B cell (primary cell): ENCODE measurements around the gene DIS3.

ENCODE experiments used
- CTCF ChIP-seq: fragments of 200-600 bp; IDR thresholded peaks from one replicate; pipeline ENCODE4 v1.8.0; 2022; ENCODE audit warnings: antibody characterized with exemption, mild to moderate bottlenecking
- EZH2 ChIP-seq: IDR thresholded peaks from 2 replicates; pipeline ENCODE4 v1.6.1; 2012; ENCODE audit warnings: borderline replicate concordance, low read depth, mild to moderate bottlenecking, moderate library complexity, low read length; ENCODE audit not compliant: insufficient read depth, poor library complexity, severe bottlenecking

- TF ChIP-seq CTCF = no peak
- no peak for TF ChIP-seq EZH2
Measured at GRCh38 chr13:72763411-72763810, 18.3 kb downstream of the DIS3 start.
